GM18519 (cell line): ENCODE results near the gene PSME3.
"Not testable (repeated sequence)": the region's sequence is repeated elsewhere in the genome, so short reads cannot be mapped to it uniquely, and the experiment has no call there.

Experiments used
- ATAC-seq: cut with Tn5 transposase; IDR thresholded peaks from one replicate; pipeline ENCODE4 v1.9.1; 2021; ENCODE audit warnings: mild to moderate bottlenecking, moderate library complexity; ENCODE audit not compliant: unreplicated experiment, low FRiP score

PSME3 gene

GRCh38 chr17:42872251-42872965 lies 39.2 kb downstream of the PSME3 start:
- no peak for ATAC-seq

GRCh38 chr17:42873315-42873714 lies 40.1 kb downstream of the PSME3 start:
- ATAC-seq, result no peak

- ATAC-seq, result not testable (repeated sequence)
Observed at GRCh38 chr17:42873932-42874695, 40.9 kb downstream of the PSME3 start.

- no peak for ATAC-seq
Observed at GRCh38 chr17:42877037-42877436, 43.8 kb downstream of the PSME3 start.

GRCh38 chr17:42878123-42878880 lies 45.1 kb downstream of the PSME3 start:
- ATAC-seq, result no peak

GRCh38 chr17:42878924-42879595 lies 45.9 kb downstream of the PSME3 start:
- ATAC-seq, result no peak

GRCh38 chr17:42879596-42879985 lies 46.4 kb downstream of the PSME3 start:
- no peak for ATAC-seq

- ATAC-seq, result no peak
Observed at GRCh38 chr17:42880776-42881310, 47.6 kb downstream of the PSME3 start.

- ATAC-seq, result not testable (repeated sequence)
Observed at GRCh38 chr17:42881706-42882105, 48.5 kb downstream of the PSME3 start.

GRCh38 chr17:42882166-42882565 lies 49.0 kb downstream of the PSME3 start:
- ATAC-seq, result no peak

- no peak for ATAC-seq
Observed at GRCh38 chr17:42883802-42884558, 50.8 kb downstream of the PSME3 start.

- ATAC-seq, result not testable (repeated sequence)
Observed at GRCh38 chr17:42885806-42886205, 52.6 kb downstream of the PSME3 start.

- no peak for ATAC-seq
Observed at GRCh38 chr17:42886283-42887176, 53.3 kb downstream of the PSME3 start.

- ATAC-seq, result no peak
Observed at GRCh38 chr17:42889809-42890208, 56.6 kb downstream of the PSME3 start.

GRCh38 chr17:42891539-42892152 lies 58.4 kb downstream of the PSME3 start:
- no peak for ATAC-seq

GRCh38 chr17:42893359-42893758 lies 60.2 kb downstream of the PSME3 start:
- no peak for ATAC-seq
